Dendritic cell treated with granulocyte-macrophage colony-stimulating factor and Interleukin-4, amounts not matched to agents 40 ng/mL and 50 ng/mL, for 4 days (primary cell): ENCODE measurements around the gene DOHH.

ENCODE experiments used
- H3K27ac Mint-ChIP-seq: one replicate; pipeline ENCODE4 v1.8.0; 2022; ENCODE audit warnings: mild to moderate bottlenecking, mixed read lengths
- H3K27me3 Mint-ChIP-seq: one replicate; pipeline ENCODE4 v1.8.0; 2022; ENCODE audit warnings: mild to moderate bottlenecking, mixed read lengths
- H3K36me3 Mint-ChIP-seq: one replicate; pipeline ENCODE4 v1.8.0; 2022; ENCODE audit warnings: low read depth, mixed read lengths
- H3K4me1 Mint-ChIP-seq: one replicate; pipeline ENCODE4 v1.8.0; 2022; ENCODE audit warnings: low read depth, mixed read lengths
- H3K4me3 Mint-ChIP-seq: one replicate; pipeline ENCODE4 v1.8.0; 2022; ENCODE audit warnings: mild to moderate bottlenecking, moderate library complexity, mixed read lengths
- H3K9me3 Mint-ChIP-seq: one replicate; pipeline ENCODE4 v1.8.0; 2022; ENCODE audit warnings: mixed read lengths
- intact Hi-C: fragments of 100-400 bp; cut with micrococcal nuclease; formaldehyde crosslinking; loops from one replicate; pipeline ENCODE4 v1.15.0; 2022

Gene DOHH

DNA sequence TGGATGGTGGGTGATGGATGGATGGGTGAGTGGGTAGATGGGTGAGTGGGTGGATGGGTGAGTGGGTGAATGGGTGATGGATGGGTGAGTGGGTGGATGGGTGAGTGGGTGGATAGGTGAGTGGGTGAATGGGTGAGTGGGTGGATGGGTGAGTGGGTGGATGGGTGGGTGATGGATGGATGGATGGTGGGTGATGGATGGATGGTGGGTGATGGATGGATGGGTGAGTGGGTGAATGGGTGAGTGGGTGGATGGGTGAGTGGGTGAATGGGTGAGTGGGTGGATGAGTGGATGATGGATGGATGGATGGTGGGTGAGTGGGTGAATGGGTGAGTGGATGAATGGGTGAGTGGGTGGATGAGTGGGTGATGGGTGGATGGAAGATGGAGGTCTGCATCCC, 23.0 kb downstream of the DOHH start:
- Mint-ChIP-seq H3K27me3 (peaks cover 17% of the 10 kb centered on the region), H3K4me3 (no peak overlapping the region), H3K9me3 (no peaks in the 10 kb centered on the region), H3K36me3 (no peaks in the 10 kb centered on the region), H3K4me1 (peaks cover 16% of the 10 kb centered on the region), H3K27ac (no peak overlapping the region)
- intact Hi-C loops = no loop called here

- Mint-ChIP-seq H3K9me3 (no peaks in the 10 kb centered on the region), H3K4me3 (no peak overlapping the region), H3K36me3 (no peaks in the 10 kb centered on the region), H3K4me1 (peaks cover 16% of the 10 kb centered on the region), H3K27ac (no peak overlapping the region), H3K27me3 (peaks cover 17% of the 10 kb centered on the region)
- intact Hi-C loops = no loop called here
Measured at GRCh38 chr19:3476830-3477229, 23.6 kb downstream of the DOHH start.

GRCh38 chr19:3475449-3475848, 25.0 kb downstream of the DOHH start:
- Mint-ChIP-seq H3K27me3 (peaks cover 18% of the 10 kb centered on the region), H3K4me1 (peaks cover 16% of the 10 kb centered on the region), H3K9me3 (no peaks in the 10 kb centered on the region), H3K36me3 (no peaks in the 10 kb centered on the region), H3K27ac (no peak overlapping the region), H3K4me3 (no peak overlapping the region)
- intact Hi-C loops = no loop called here

GRCh38 chr19:3474614-3475013, 25.9 kb downstream of the DOHH start:
- no peak overlapping the region for H3K4me3 Mint-ChIP-seq
- peaks cover 16% of the 10 kb centered on the region for H3K4me1 Mint-ChIP-seq
- no peaks in the 10 kb centered on the region for H3K9me3 Mint-ChIP-seq
- no peak overlapping the region for H3K27ac Mint-ChIP-seq
- intact Hi-C loops = no loop called here
- H3K27me3 Mint-ChIP-seq = peaks cover 18% of the 10 kb centered on the region
- no peaks in the 10 kb centered on the region for H3K36me3 Mint-ChIP-seq

DNA sequence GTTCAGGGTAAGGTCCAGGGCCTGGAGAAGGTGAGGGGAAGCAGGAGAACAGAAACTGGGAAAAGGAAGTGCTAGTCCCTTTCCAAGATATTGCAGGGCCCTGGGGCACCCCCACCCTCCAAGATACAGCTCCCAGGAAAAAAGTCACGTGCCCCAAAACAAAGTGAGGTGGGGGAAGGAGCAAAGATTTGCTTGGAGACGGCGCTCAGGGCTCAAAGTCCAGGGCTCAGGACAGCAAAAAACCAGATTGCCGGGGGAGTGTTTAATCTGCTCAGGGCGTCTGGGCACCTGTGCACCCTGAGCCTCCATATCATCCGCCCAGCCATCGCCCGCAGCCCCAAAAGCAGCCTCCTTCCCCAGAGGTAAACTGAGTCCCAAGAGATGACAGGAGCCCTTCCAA, 26.5 kb downstream of the DOHH start:
- Mint-ChIP-seq H3K4me3 (no peak overlapping the region), H3K36me3 (no peaks in the 10 kb centered on the region), H3K9me3 (no peaks in the 10 kb centered on the region), H3K4me1 (peaks cover 10% of the 10 kb centered on the region), H3K27ac (no peak overlapping the region), H3K27me3 (peaks cover 16% of the 10 kb centered on the region)
- intact Hi-C loops = no loop called here

DNA sequence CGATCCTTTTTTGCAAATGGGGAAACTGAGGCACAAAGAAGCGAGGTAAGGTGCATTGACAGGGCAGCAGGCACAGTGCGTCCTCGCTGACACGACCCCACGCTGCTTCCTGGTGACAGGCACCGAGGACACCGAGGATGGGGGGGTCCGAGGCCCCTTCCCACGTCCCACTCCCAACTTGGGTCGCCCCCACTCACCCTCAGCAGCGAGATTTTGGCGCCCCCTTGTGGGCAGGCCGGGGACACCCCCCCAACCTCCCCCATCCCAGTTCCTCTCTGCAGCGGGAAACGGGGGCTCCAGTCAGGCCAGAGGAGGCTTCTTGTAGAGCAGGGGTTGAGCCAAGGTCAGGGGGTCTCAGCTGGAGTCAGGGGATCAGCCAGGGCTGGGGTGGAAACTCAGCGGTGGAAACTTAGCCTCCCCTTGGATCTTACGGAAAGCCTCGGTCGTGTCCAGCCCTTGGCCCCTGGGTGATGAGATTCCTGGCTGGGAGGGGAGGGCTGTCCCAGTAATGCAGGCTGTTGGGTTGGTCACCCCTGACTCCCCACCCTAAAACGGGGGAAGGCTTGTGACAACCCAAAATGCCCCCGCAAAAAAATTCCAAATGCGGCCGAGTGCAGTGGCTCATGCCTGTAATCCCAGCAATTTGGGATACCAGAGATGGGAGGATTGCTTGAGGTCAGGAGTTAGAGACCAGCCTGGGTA, 28.4 kb downstream of the DOHH start:
- no peaks in the 10 kb centered on the region for H3K9me3 Mint-ChIP-seq
- intact Hi-C loops = loop anchor here (2.0 kb wide), 1 partner anchor 145 kb away; no protein-coding TSS in a partner anchor
- no peaks in the 10 kb centered on the region for H3K36me3 Mint-ChIP-seq
- H3K27me3 Mint-ChIP-seq = peaks cover 6% of the 10 kb centered on the region
- H3K27ac Mint-ChIP-seq = no peak overlapping the region
- H3K4me1 Mint-ChIP-seq = peaks cover 5% of the 10 kb centered on the region
- H3K4me3 Mint-ChIP-seq = no peak overlapping the region

GRCh38 chr19:3470500-3471128, 29.9 kb downstream of the DOHH start:
- Mint-ChIP-seq H3K4me3 (no peak overlapping the region), H3K36me3 (peaks cover 10% of the 10 kb centered on the region), H3K4me1 (peaks cover 5% of the 10 kb centered on the region), H3K27me3 (peaks cover 6% of the 10 kb centered on the region), H3K9me3 (no peaks in the 10 kb centered on the region), H3K27ac (no peak overlapping the region)
- intact Hi-C loops = no loop called here

DNA sequence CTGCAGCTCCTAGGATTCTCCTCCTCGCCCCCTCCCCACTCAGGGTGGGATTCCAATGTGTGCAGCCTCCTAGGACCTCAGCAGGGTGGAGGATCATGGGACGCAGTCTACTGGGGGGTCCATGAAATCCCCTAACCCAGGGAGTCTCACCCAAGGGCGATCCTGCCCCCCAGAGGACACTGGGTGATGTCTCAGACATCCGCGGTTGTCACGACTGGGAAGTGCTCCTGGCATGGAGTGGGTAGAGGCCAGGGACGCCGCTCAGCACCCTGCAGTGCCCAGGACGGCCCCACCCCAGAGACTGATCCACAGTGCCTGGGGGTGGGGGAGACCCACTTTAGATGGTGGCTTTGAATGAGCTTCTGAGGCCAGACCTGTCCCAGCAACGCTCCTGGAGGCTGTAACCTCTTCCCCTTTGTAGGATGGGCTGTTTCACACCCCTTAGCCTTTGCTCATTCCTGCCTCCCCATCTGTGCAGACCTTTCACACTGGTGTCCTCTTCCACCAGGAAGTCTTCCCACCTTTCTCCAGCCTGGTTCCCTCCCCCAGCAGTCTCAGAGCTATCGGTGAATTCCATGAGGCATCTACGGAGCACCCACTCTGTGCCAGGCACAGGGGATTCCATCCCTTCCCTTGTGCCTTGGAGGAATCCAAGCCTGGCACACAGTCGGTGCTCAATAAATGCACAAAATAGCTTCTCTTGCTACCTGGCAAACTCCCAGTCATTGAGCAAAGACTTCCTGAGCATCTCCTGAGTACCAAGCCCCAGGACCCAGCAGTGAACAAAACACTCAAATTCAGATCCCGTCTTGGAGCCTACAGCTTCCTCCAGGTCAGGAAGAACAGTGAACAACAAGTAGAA, 30.6 kb downstream of the DOHH start:
- no peak overlapping the region for H3K27ac Mint-ChIP-seq
- H3K27me3 Mint-ChIP-seq = peaks cover 6% of the 10 kb centered on the region
- no peaks in the 10 kb centered on the region for H3K9me3 Mint-ChIP-seq
- H3K4me3 Mint-ChIP-seq = no peak overlapping the region
- H3K36me3 Mint-ChIP-seq = peaks cover 17% of the 10 kb centered on the region
- H3K4me1 Mint-ChIP-seq = peaks cover 5% of the 10 kb centered on the region
- intact Hi-C loops = no loop called here

DNA sequence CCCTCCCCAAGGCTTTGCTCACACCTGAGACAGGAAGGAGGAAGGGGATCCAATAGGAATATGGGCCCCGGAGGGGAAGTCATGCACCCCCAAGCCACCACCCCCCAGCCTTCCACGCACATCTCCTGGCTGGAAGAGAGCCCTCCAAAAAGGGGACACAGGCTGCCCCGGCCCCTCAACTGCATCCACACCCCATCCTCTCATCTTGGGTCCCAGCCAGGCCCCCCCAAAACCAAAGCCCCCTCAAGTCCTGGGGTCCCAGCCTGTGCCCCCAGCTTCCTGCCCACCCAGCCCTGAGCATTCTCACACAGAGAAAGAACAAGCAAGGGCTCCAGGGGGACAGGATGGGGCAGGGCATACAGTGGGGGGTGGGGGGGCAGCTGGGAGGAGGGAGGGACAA, 32.3 kb downstream of the DOHH start:
- Mint-ChIP-seq H3K36me3 (peaks cover 34% of the 10 kb centered on the region), H3K27ac (no peak overlapping the region), H3K4me3 (no peak overlapping the region), H3K27me3 (peaks cover 6% of the 10 kb centered on the region), H3K9me3 (no peaks in the 10 kb centered on the region), H3K4me1 (peaks cover 5% of the 10 kb centered on the region)
- intact Hi-C loops = no loop called here

GRCh38 chr19:3467437-3468198, 32.9 kb downstream of the DOHH start:
- intact Hi-C loops = no loop called here
- Mint-ChIP-seq H3K4me1 (peaks cover 5% of the 10 kb centered on the region), H3K4me3 (no peak overlapping the region), H3K36me3 (peaks cover 40% of the 10 kb centered on the region), H3K27me3 (peaks cover 6% of the 10 kb centered on the region), H3K27ac (no peak overlapping the region), H3K9me3 (no peaks in the 10 kb centered on the region)

DNA sequence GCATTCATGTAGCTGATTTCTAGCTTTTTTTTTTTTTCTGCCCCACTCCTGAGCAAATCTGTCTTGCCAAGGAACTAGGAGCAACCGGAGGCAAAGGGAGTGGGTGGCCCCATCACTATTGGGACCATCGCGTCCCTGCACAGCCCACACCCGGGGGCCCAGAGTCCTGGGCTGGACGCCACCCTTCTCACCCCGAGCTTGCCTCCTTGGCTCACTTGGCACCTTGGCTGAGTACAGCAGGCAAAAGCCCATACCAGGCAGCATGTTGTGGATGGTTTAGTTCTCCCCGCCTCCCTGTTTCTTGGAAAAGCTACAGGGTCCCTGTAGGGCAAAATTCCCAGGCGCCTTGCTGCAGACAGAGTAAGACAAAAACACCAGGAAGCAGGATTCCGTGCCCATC, 33.8 kb downstream of the DOHH start:
- no peaks in the 10 kb centered on the region for H3K9me3 Mint-ChIP-seq
- H3K27me3 Mint-ChIP-seq = peaks cover 6% of the 10 kb centered on the region
- intact Hi-C loops = no loop called here
- H3K27ac Mint-ChIP-seq = no peak overlapping the region
- H3K36me3 Mint-ChIP-seq = peaks cover 43% of the 10 kb centered on the region
- no peak overlapping the region for H3K4me3 Mint-ChIP-seq
- peaks cover 5% of the 10 kb centered on the region for H3K4me1 Mint-ChIP-seq

- no peak overlapping the region for H3K4me3 Mint-ChIP-seq
- H3K27ac Mint-ChIP-seq = no peak overlapping the region
- peaks cover 5% of the 10 kb centered on the region for H3K4me1 Mint-ChIP-seq
- intact Hi-C loops = no loop called here
- H3K9me3 Mint-ChIP-seq = no peaks in the 10 kb centered on the region
- H3K27me3 Mint-ChIP-seq = peaks cover 3% of the 10 kb centered on the region
- peaks cover 53% of the 10 kb centered on the region for H3K36me3 Mint-ChIP-seq
Measured at GRCh38 chr19:3465552-3465951, 34.9 kb downstream of the DOHH start.

- H3K27ac Mint-ChIP-seq = no peak overlapping the region
- no peak overlapping the region for H3K4me3 Mint-ChIP-seq
- no peaks in the 10 kb centered on the region for H3K9me3 Mint-ChIP-seq
- H3K27me3 Mint-ChIP-seq = peaks cover 3% of the 10 kb centered on the region
- H3K4me1 Mint-ChIP-seq = peaks cover 5% of the 10 kb centered on the region
- intact Hi-C loops = no loop called here
- H3K36me3 Mint-ChIP-seq = peaks cover 61% of the 10 kb centered on the region
Measured at GRCh38 chr19:3464587-3465235, 35.8 kb downstream of the DOHH start.
